Measurements from ENCODE around the gene LRRC42. TPM values are rescaled to one million over a fixed set of nuclear protein-coding genes. Genes with fewer than 3 reads are reported as not detected.

LRRC42 gene
- total and polyA plus RNA-seq, 2 donors from 2014 or later = 23.8 to 25.6 TPM

DNA sequence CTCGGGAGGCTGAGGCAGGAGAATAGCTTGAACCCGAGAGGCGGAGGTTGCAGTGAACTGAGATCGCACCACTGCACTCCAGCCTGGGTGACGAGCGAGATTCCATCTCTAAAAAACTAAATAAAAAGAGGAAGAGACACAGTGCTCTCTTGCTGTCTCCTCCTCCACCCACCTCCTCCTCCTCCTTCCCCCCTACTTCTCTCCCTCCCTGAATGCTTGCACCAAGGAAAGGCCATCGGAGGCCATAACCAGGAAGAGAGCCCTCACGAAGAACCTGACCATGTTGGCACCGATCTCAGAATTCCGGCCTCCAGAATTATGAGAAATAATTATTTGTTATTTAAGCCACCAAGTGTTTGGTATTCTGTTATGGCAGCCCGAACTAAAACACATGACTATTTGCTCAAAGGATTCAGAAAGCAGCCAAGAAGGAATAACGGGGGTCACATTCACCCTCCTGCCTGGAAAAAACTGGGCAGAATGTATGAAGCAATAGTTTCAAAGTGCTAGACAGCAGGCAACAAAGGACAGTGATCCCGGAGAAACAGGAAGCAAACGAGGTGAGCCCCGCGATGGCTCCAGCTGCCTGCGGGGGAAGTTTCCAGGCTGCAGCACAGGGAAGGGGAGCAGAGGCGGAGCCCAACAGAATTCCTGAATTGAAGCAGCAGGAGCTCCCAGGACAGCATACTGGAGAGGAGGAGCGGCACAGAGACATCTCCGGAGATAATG, 36.0 kb downstream of the LRRC42 start:
- H3K36me3 ChIP-seq (ENCODE audit: control insufficient read depth in 2 of 3, insufficient read depth in 3 of 3, low read length in 3 of 3) = no peaks in the 10 kb centered on the region
- DNase-seq = peak; percentile 62 to 79 (median 78)
- H3K4me1 ChIP-seq (ENCODE audit: control insufficient read depth in 2 of 3, insufficient read depth in 2 of 3, low read depth in 1 of 3, low read length in 3 of 3) = peaks cover 0 to 25% (median 14%) of the 10 kb centered on the region in 3 donors
- intact Hi-C loops (cut with DNase I) = no loop called here
- TF ChIP-seq, protein P1, sequence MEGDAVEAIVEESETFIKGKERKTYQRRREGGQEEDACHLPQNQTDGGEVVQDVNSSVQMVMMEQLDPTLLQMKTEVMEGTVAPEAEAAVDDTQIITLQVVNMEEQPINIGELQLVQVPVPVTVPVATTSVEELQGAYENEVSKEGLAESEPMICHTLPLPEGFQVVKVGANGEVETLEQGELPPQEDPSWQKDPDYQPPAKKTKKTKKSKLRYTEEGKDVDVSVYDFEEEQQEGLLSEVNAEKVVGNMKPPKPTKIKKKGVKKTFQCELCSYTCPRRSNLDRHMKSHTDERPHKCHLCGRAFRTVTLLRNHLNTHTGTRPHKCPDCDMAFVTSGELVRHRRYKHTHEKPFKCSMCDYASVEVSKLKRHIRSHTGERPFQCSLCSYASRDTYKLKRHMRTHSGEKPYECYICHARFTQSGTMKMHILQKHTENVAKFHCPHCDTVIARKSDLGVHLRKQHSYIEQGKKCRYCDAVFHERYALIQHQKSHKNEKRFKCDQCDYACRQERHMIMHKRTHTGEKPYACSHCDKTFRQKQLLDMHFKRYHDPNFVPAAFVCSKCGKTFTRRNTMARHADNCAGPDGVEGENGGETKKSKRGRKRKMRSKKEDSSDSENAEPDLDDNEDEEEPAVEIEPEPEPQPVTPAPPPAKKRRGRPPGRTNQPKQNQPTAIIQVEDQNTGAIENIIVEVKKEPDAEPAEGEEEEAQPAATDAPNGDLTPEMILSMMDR (IDR thresholded peaks at IDR 0.05; ENCODE audit: borderline replicate concordance, extremely low read depth, insufficient read depth) = no peak
- H3K27ac ChIP-seq (ENCODE audit: low read depth in 2 of 2, low read length in 2 of 2) = peak overlapping the region; percentile 23 to 76
- H3K9me3 ChIP-seq (ENCODE audit: control insufficient read depth in 2 of 3, insufficient read depth in 1 of 3, low read length in 3 of 3) = no peaks in the 10 kb centered on the region
- no peaks in the 10 kb centered on the region for H3K27me3 ChIP-seq (ENCODE audit: control insufficient read depth, insufficient read depth, low read length)
- FAIRE-seq = no peak
- H3K4me3 ChIP-seq (ENCODE audit: low read length in 3 of 3) = peak overlapping the region; percentile 43 to 82 (median 62)
- peak overlapping the region; percentile 37 to 74 (median 57) for H3K9ac ChIP-seq (ENCODE audit: low read length in 3 of 3)

DNA sequence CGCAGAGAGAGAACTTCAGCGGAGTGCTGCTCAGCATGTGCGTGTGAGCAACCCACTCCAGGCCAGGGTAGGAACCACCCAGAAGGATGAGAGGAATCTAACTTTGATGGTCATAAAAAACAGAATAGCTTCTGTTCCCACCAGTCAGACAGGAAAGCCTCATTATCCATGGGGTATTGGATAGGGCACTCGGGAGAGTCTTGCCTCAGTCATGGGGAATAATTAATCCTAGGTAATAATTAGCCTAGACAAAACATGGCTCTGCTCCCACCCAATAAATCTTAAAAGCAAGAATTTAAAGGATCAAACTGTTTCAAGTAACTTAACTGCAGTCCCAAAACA, 36.6 kb downstream of the LRRC42 start:
- Histone ChIP-seq H3K9me3 (ENCODE audit: control insufficient read depth in 2 of 3, insufficient read depth in 1 of 3, low read length in 3 of 3) (no peaks in the 10 kb centered on the region), H3K9ac (ENCODE audit: low read length in 3 of 3) (peak overlapping the region in 2 of 3 donors; percentile 57 to 74), H3K4me1 (ENCODE audit: control insufficient read depth in 2 of 3, insufficient read depth in 2 of 3, low read depth in 1 of 3, low read length in 3 of 3) (peaks cover 0 to 25% (median 14%) of the 10 kb centered on the region in 3 donors), H3K36me3 (ENCODE audit: control insufficient read depth in 2 of 3, insufficient read depth in 3 of 3, low read length in 3 of 3) (no peaks in the 10 kb centered on the region), H3K4me3 (ENCODE audit: low read length in 3 of 3) (peak overlapping the region; percentile 43 to 82 (median 62)), H3K27me3 (ENCODE audit: control insufficient read depth, insufficient read depth, low read length) (no peaks in the 10 kb centered on the region), H3K27ac (ENCODE audit: low read depth in 2 of 2, low read length in 2 of 2) (peak overlapping the region; percentile 23 to 76)
- intact Hi-C loops (cut with DNase I) = no loop called here
- TF ChIP-seq, protein P1 (IDR thresholded peaks at IDR 0.05; ENCODE audit: borderline replicate concordance, extremely low read depth, insufficient read depth) = no peak
- FAIRE-seq (no peak), DNase-seq (peak in 2 of 5 donors; percentile 76 to 77)

DNA sequence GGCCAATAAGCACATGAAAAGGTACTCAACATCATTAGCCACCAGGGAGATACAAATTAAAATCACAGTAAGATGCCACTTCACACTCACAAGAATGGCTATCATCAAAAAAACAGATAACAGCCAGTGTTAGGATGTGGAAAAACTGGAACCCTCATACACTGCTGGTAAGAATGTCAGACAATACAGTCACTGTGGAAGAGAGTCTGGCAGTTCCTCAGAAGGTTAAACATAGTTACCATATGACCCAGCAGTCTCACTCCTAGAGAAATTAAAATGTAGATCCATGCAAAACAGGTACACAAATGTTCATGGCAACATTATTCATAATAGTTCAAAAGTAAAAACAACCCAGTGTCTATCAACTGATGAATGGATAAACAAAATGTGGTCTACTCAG, 38.6 kb downstream of the LRRC42 start:
- Histone ChIP-seq H3K4me1 (ENCODE audit: control insufficient read depth in 2 of 3, insufficient read depth in 2 of 3, low read depth in 1 of 3, low read length in 3 of 3) (peaks cover 0 to 25% (median 13%) of the 10 kb centered on the region in 3 donors), H3K9ac (ENCODE audit: low read length in 3 of 3) (no peak overlapping the region), H3K36me3 (ENCODE audit: control insufficient read depth in 2 of 3, insufficient read depth in 3 of 3, low read length in 3 of 3) (no peaks in the 10 kb centered on the region), H3K27ac (ENCODE audit: low read depth in 2 of 2, low read length in 2 of 2) (no peak overlapping the region), H3K9me3 (ENCODE audit: control insufficient read depth in 2 of 3, insufficient read depth in 1 of 3, low read length in 3 of 3) (no peaks in the 10 kb centered on the region), H3K27me3 (ENCODE audit: control insufficient read depth, insufficient read depth, low read length) (no peaks in the 10 kb centered on the region), H3K4me3 (ENCODE audit: low read length in 3 of 3) (no peak overlapping the region)
- FAIRE-seq = no peak
- DNase-seq = no peak
- intact Hi-C loops (cut with DNase I) = no loop called here
- TF ChIP-seq, protein P1 (IDR thresholded peaks at IDR 0.05; ENCODE audit: borderline replicate concordance, extremely low read depth, insufficient read depth) = no peak
